Sigmoid colon (tissue), 7 donors: ENCODE measurements around the gene PTK7. TPM values are rescaled to one million over a fixed set of nuclear protein-coding genes. Genes with fewer than 3 reads are reported as not detected.

ENCODE experiments used
- DNase-seq: peaks from one replicate; pipeline ENCODE4 v3.0.0-alpha.2; 2019
- H3K27ac ChIP-seq, 4 donors: fragments of 200-600 bp; sonication (generic); one replicate each; pipeline ENCODE4 v1.5.1; 2016 to 2019; ENCODE audit warnings: mild to moderate bottlenecking in 1 of 4
- H3K27me3 ChIP-seq, 3 donors: fragments of 200-600 bp; sonication (generic); one replicate each; pipeline ENCODE4 v1.5.1; 2019; ENCODE audit warnings: mild to moderate bottlenecking in 1 of 3
- H3K36me3 ChIP-seq, 4 donors: fragments of 200-600 bp; sonication (generic); one replicate each; pipeline ENCODE4 v1.5.1; 2016 to 2019
- H3K4me1 ChIP-seq, 4 donors: fragments of 200-600 bp; sonication (generic); one replicate each; pipeline ENCODE4 v1.5.1; 2017 to 2019
- H3K4me3 ChIP-seq, 4 donors: fragments of 200-600 bp; sonication (generic); one replicate each; pipeline ENCODE4 v1.5.1; 2017 to 2019; ENCODE audit warnings: mild to moderate bottlenecking in 2 of 4, moderate library complexity in 1 of 4
- H3K9me3 ChIP-seq, 4 donors: fragments of 200-600 bp in 3 of 4; sonication (generic) in 3 of 4; one replicate each; pipeline versions ENCODE4 v1.5.1 to v1.6.1; 2013 to 2019
- EP300 ChIP-seq, 4 donors: sonication (generic); formaldehyde crosslinking; IDR thresholded peaks; one replicate each; pipeline ENCODE4 v1.6.1; 2017; ENCODE audit warnings: antibody characterized with exemption in 4 of 4
- POLR2A ChIP-seq, 2 donors: fragments of 450-650 bp; IDR thresholded peaks; one replicate each; pipeline ENCODE4 v1.6.1; 2016; ENCODE audit warnings: antibody characterized with exemption in 2 of 2, mild to moderate bottlenecking in 2 of 2, moderate library complexity in 2 of 2
- POLR2AphosphoS5 ChIP-seq, 4 donors: sonication (generic); formaldehyde crosslinking; IDR thresholded peaks; one replicate each; pipeline ENCODE4 v1.6.1; 2017; ENCODE audit warnings: antibody characterized with exemption in 4 of 4
- WGBS, 2 donors: extraction: QIAGEN DNeasy Blood & Tissue Kit; methylation state at CpG; one replicate each; pipeline ENCODE4 v1.1.7; 2013; 5-methylcytosine and 5-hydroxymethylcytosine counted together
- intact Hi-C: fragments of 100-400 bp; cut with DNase I; formaldehyde crosslinking; loops from one replicate; pipeline ENCODE4 v1.15.1; 2023
- polyA plus RNA-seq, 3 donors: library from polyadenylated mRNA; stranded (reverse); fragments of 200-250 nt; gene quantifications; one replicate each; pipeline ENCODE4 v1.2.3, GENCODE V29; 2013
- total RNA-seq, 4 donors: library from RNA; depleted of rRNA; stranded (reverse); fragments of >200 nt; gene quantifications; one replicate each; pipeline ENCODE4 v1.1.0, GENCODE V29; 2016
- TF ChIP-seq, protein P1 (sequence below), 4 experiments: fragments of 450-650 bp in 3 of 4; fragments of 200-600 bp in 1 of 4; IDR thresholded peaks; one replicate each; pipeline ENCODE4 v1.5.1; 2016 to 2019; ENCODE audit warnings: antibody characterized with exemption in 4 of 4, mild to moderate bottlenecking in 3 of 4, moderate library complexity in 2 of 4
- donor health status: healthy with polysubstance abuse.
- donor health status: Bipolar disorder and iron deficiency.
- donor health status: healthy.

PTK7 gene
- total and polyA plus RNA-seq, 7 donors = 1.2 to 15.6 (median 6.1) TPM

DNA sequence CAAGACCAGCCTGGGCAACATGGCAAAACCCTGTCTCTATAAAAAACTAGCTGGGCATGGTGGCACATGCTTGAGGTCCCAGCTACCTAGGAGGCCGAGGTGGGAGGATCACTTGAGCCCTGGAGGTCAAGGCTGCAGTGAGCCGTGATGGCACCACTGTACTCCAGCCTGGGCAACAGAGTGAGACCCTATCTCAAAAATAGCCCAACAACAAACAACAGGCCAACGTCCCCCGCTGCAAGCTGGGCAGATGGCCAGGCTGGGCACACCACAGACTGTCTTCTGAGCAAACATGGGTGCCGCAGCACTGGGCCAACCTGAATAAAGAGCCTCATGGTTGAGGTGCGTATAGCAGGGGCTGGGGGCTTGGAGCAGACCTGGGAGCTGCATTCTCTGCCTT lies 48.4 kb downstream of the PTK7 start:
- 83 to 84% methylated on average over 6 of the region's 6 CpGs for WGBS, 2 donors
- Histone ChIP-seq H3K27me3 (peaks cover 0 to 12% (median 0%) of the 10 kb centered on the region in 3 donors), H3K27ac (no peak overlapping the region), H3K9me3 (no peaks in the 10 kb centered on the region), H3K4me3 (no peak overlapping the region), H3K36me3 (no peaks in the 10 kb centered on the region), H3K4me1 (peaks cover 0 to 12% (median 6%) of the 10 kb centered on the region in 4 donors)
- DNase-seq = no peak
- TF ChIP-seq POLR2AphosphoS5 (IDR thresholded peaks at IDR 0.05) = no peak
- no peak for TF ChIP-seq POLR2A (IDR thresholded peaks at IDR 0.05)
- TF ChIP-seq EP300 (IDR thresholded peaks at IDR 0.05) = no peak
- TF ChIP-seq, protein P1, sequence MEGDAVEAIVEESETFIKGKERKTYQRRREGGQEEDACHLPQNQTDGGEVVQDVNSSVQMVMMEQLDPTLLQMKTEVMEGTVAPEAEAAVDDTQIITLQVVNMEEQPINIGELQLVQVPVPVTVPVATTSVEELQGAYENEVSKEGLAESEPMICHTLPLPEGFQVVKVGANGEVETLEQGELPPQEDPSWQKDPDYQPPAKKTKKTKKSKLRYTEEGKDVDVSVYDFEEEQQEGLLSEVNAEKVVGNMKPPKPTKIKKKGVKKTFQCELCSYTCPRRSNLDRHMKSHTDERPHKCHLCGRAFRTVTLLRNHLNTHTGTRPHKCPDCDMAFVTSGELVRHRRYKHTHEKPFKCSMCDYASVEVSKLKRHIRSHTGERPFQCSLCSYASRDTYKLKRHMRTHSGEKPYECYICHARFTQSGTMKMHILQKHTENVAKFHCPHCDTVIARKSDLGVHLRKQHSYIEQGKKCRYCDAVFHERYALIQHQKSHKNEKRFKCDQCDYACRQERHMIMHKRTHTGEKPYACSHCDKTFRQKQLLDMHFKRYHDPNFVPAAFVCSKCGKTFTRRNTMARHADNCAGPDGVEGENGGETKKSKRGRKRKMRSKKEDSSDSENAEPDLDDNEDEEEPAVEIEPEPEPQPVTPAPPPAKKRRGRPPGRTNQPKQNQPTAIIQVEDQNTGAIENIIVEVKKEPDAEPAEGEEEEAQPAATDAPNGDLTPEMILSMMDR (IDR thresholded peaks at IDR 0.05) = no peak
- intact Hi-C loops = no loop called here

DNA sequence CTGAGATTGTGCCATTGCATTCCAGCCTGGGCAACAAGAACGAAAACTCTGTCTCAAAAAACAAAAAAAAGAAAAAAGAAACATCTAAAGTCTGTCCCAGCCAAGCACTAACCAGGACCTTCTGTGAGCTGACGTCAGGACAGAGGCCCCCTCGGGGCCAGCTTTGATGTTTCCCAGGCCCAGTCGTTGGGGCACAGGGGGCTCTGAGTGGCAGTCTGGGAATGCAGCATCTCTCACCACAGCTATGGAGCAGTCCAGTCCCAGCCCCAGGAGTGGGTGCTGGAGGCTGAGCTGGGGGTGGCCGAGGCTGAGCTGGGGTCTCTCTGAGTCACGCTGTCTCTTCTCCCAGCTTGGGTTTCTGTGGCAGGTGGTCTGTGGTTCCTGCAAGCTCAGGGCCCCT lies 49.0 kb downstream of the PTK7 start:
- WGBS, 2 donors = 78 to 87% methylated on average over 6 of the region's 6 CpGs
- DNase-seq = no peak
- H3K27ac ChIP-seq = no peak overlapping the region
- H3K4me3 ChIP-seq = no peak overlapping the region
- no peak for TF ChIP-seq EP300 (IDR thresholded peaks at IDR 0.05)
- TF ChIP-seq POLR2AphosphoS5 (IDR thresholded peaks at IDR 0.05) = no peak
- TF ChIP-seq POLR2A (IDR thresholded peaks at IDR 0.05) = no peak
- TF ChIP-seq, protein P1 (IDR thresholded peaks at IDR 0.05) = no peak
- H3K27me3 ChIP-seq = peaks cover 0 to 10% (median 0%) of the 10 kb centered on the region in 3 donors
- H3K36me3 ChIP-seq = no peaks in the 10 kb centered on the region
- no peaks in the 10 kb centered on the region for H3K9me3 ChIP-seq
- peaks cover 0 to 16% (median 6%) of the 10 kb centered on the region in 4 donors for H3K4me1 ChIP-seq
- intact Hi-C loops = no loop called here

DNA sequence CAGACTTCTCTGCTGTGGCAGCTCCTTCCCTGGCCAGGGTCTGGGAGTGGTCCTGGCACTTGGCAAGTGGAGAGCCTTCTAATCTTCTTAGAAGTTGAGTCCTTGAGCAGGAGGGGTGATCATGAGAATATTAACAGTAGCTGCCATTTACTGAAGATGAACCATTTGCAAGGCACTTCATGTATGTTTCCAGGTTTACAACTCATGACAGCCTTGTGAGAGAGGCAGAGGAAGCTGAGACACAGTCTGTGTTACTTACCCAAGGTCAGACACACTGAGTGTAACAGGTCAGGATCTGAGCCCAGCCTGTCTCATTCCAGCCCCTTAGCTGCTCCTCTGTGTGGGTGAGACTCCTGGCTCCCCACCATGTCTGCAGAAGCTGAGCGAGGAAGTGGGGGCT lies 49.4 kb downstream of the PTK7 start:
- intact Hi-C loops = no loop called here
- DNase-seq = no peak
- no peak overlapping the region for H3K4me3 ChIP-seq
- 88 to 92% methylated on average over 1 of the region's 1 CpG for WGBS, 2 donors
- no peaks in the 10 kb centered on the region for H3K9me3 ChIP-seq
- TF ChIP-seq EP300 (IDR thresholded peaks at IDR 0.05) (no peak), POLR2A (IDR thresholded peaks at IDR 0.05) (no peak), POLR2AphosphoS5 (IDR thresholded peaks at IDR 0.05) (no peak)
- TF ChIP-seq, protein P1 (IDR thresholded peaks at IDR 0.05) = no peak
- no peak overlapping the region for H3K27ac ChIP-seq
- H3K27me3 ChIP-seq = peaks cover 0 to 10% (median 0%) of the 10 kb centered on the region in 3 donors
- H3K36me3 ChIP-seq = no peaks in the 10 kb centered on the region
- H3K4me1 ChIP-seq = peaks cover 0 to 16% (median 6%) of the 10 kb centered on the region in 4 donors

DNA sequence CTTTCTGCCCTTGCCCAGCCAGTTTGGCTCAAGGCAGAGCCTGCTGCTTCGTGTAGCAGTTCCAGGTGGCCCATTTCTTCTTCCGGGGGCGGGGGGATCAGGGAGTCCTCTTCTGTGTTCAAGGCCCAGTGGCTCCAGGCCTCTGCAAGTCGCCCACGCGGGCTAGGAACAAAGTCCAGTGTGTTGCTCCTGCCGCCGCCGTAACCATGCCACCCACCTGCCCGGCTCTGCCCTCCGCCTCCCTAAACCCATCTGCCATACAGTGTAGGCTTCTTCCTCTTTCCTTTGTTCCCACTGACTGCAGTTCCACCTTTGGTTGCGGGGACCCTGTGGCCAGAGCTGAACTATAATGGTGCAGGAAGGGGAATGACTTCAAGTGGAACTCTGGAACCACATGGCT lies 51.1 kb downstream of the PTK7 start:
- Histone ChIP-seq H3K9me3 (no peaks in the 10 kb centered on the region), H3K36me3 (no peaks in the 10 kb centered on the region), H3K4me3 (no peak overlapping the region), H3K4me1 (peaks cover 0 to 16% (median 6%) of the 10 kb centered on the region in 4 donors), H3K27me3 (peaks cover 0 to 8% (median 0%) of the 10 kb centered on the region in 3 donors), H3K27ac (no peak overlapping the region)
- 26 to 69% methylated on average over 12 of the region's 12 CpGs for WGBS, 2 donors
- no peak for TF ChIP-seq POLR2AphosphoS5 (IDR thresholded peaks at IDR 0.05)
- TF ChIP-seq POLR2A (IDR thresholded peaks at IDR 0.05) = no peak
- no peak for TF ChIP-seq EP300 (IDR thresholded peaks at IDR 0.05)
- TF ChIP-seq, protein P1 (IDR thresholded peaks at IDR 0.05) = no peak
- no peak for DNase-seq
- intact Hi-C loops = no loop called here

DNA sequence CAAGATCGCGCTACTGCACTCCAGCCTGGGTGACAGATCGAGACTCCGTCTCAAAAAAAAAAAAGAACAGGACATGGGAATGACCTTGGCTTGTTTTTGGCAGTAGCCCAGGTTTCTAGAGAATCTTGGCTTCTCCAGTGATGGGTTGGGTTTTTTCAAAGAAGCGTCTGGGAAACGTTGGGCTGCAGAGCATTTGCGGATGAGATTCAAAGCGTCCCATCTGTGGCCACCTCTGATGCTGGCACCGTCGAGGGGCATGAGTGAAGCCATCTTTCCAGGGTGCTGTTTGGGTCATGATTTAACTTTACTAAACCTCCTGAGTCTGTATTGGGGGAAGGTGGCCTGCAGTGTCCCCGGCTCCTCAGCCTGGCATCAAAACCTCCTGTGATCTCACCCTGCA lies 51.8 kb downstream of the PTK7 start:
- Histone ChIP-seq H3K4me3 (no peak overlapping the region), H3K4me1 (peaks cover 0 to 16% (median 6%) of the 10 kb centered on the region in 4 donors), H3K36me3 (no peaks in the 10 kb centered on the region), H3K27ac (no peak overlapping the region), H3K9me3 (no peaks in the 10 kb centered on the region), H3K27me3 (peaks cover 0 to 8% (median 0%) of the 10 kb centered on the region in 3 donors)
- intact Hi-C loops = no loop called here
- TF ChIP-seq, protein P1 (IDR thresholded peaks at IDR 0.05) = no peak
- TF ChIP-seq EP300 (IDR thresholded peaks at IDR 0.05) = no peak
- no peak for TF ChIP-seq POLR2AphosphoS5 (IDR thresholded peaks at IDR 0.05)
- TF ChIP-seq POLR2A (IDR thresholded peaks at IDR 0.05) = no peak
- 69 to 71% methylated on average over 11 of the region's 11 CpGs for WGBS, 2 donors
- DNase-seq = no peak
